ENCODE results near the gene PRKAA1.
A peak's percentile ranks its signal among the peaks of the same experiment; 100 is the strongest.

PRKAA1 gene

GRCh38 chr5:40838086-40838485, 39.9 kb upstream of the PRKAA1 start:
- peaks cover 19% of the 10 kb centered on the region for H3F3A ChIP-seq (ENCODE audit: insufficient read depth)
- H3K4me2 ChIP-seq (ENCODE audit: low read depth, low read length, poor library complexity, severe bottlenecking): no peak overlapping the region
- H3K27ac ChIP-seq (ENCODE audit: low read depth, low read length): no peak overlapping the region
- no peak overlapping the region for H3K9ac ChIP-seq (ENCODE audit: low read length)
- H4K20me1 ChIP-seq (ENCODE audit: low read depth, low read length): peaks cover 8% of the 10 kb centered on the region
- no peaks in the 10 kb centered on the region for H3K9me3 ChIP-seq (ENCODE audit: insufficient read depth, low read length)
- TF ChIP-seq EZH2phosphoT487 (conservative IDR thresholded peaks at IDR 0.05; ENCODE audit: low read length): no peak
- no peak for TF ChIP-seq CTCF (IDR thresholded peaks at IDR 0.05; ENCODE audit: insufficient read depth, low read length, poor library complexity, severe bottlenecking)
- H3K9me2 ChIP-seq (replicated peaks; ENCODE audit: insufficient read depth, low read length): no peaks in the 10 kb centered on the region
- peaks cover 17% of the 10 kb centered on the region for H3K36me3 ChIP-seq (ENCODE audit: low read length)
- no peaks in the 10 kb centered on the region for H3K27me3 ChIP-seq (ENCODE audit: low read length)
- no peak overlapping the region for H3K4me3 ChIP-seq (ENCODE audit: insufficient read depth, low read length, poor library complexity, severe bottlenecking)
- H3K79me2 ChIP-seq (ENCODE audit: insufficient read depth, low read length): peaks cover 19% of the 10 kb centered on the region
- no peak overlapping the region for H2AFZ ChIP-seq (ENCODE audit: low read depth, low read length, severe bottlenecking)

- no peaks in the 10 kb centered on the region for H3K9me3 ChIP-seq (ENCODE audit: insufficient read depth, low read length)
- TF ChIP-seq CTCF (IDR thresholded peaks at IDR 0.05; ENCODE audit: insufficient read depth, low read length, poor library complexity, severe bottlenecking) (no peak), EZH2phosphoT487 (conservative IDR thresholded peaks at IDR 0.05; ENCODE audit: low read length) (no peak)
- peaks cover 43% of the 10 kb centered on the region for H3K36me3 ChIP-seq (ENCODE audit: low read length)
- peaks cover 32% of the 10 kb centered on the region for H4K20me1 ChIP-seq (ENCODE audit: low read depth, low read length)
- H3K9me2 ChIP-seq (replicated peaks; ENCODE audit: insufficient read depth, low read length): no peaks in the 10 kb centered on the region
- H3K4me2 ChIP-seq (ENCODE audit: low read depth, low read length, poor library complexity, severe bottlenecking): peak within 1 kb of the TSS; percentile 90
- peak within 1 kb of the TSS; percentile 99 for H3K9ac ChIP-seq (ENCODE audit: low read length)
- peaks cover 48% of the 10 kb centered on the region for H3F3A ChIP-seq (ENCODE audit: insufficient read depth)
- no peaks in the 10 kb centered on the region for H3K27me3 ChIP-seq (ENCODE audit: low read length)
- H3K27ac ChIP-seq (ENCODE audit: low read depth, low read length): peak within 1 kb of the TSS; percentile 83
- peaks cover 43% of the 10 kb centered on the region for H3K79me2 ChIP-seq (ENCODE audit: insufficient read depth, low read length)
- peak within 1 kb of the TSS; percentile 99 for H3K4me3 ChIP-seq (ENCODE audit: insufficient read depth, low read length, poor library complexity, severe bottlenecking)
- H2AFZ ChIP-seq (ENCODE audit: low read depth, low read length, severe bottlenecking): peak within 1 kb of the TSS; percentile 95
These were observed 36.9 kb upstream of the PRKAA1 start, which contains the start of gene RPL37 for GRCh38 chr5:40834849-40835787. Gene RPL37, minus strand, starts transcription at chr5:40835222. Its CDS starts 37 bp downstream, at chr5:40835185.

DNA sequence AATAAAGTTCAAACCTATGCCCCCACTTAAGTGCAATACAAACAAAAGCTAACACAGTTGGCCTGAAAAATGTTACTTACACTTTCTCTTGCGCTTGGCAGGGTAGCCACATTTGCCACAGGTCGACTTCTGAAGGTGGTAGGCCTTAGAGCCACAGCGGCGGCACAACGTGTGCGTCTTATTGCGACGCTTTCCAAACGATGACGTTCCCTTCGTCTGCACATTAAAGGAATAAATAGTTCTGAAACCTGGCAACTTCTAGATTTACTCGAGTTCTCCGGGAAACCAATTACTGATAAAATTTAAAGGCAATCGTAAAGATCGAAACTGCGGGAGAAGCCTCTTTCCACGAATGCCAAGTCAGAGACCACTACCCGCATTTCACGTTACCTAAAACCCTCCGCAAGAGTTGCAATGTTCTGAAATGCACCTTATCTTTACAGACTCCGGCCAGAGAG, 36.2 kb upstream of the PRKAA1 start:
- H3K27me3 ChIP-seq (ENCODE audit: low read length): no peaks in the 10 kb centered on the region
- peak overlapping the region; percentile 49 for H2AFZ ChIP-seq (ENCODE audit: low read depth, low read length, severe bottlenecking)
- H4K20me1 ChIP-seq (ENCODE audit: low read depth, low read length): peaks cover 32% of the 10 kb centered on the region
- H3K9me2 ChIP-seq (replicated peaks; ENCODE audit: insufficient read depth, low read length): no peaks in the 10 kb centered on the region
- no peak for TF ChIP-seq CTCF (IDR thresholded peaks at IDR 0.05; ENCODE audit: insufficient read depth, low read length, poor library complexity, severe bottlenecking)
- TF ChIP-seq EZH2phosphoT487 (conservative IDR thresholded peaks at IDR 0.05; ENCODE audit: low read length): no peak
- H3K36me3 ChIP-seq (ENCODE audit: low read length): peaks cover 46% of the 10 kb centered on the region
- H3K4me3 ChIP-seq (ENCODE audit: insufficient read depth, low read length, poor library complexity, severe bottlenecking): peak overlapping the region; percentile 99
- H3F3A ChIP-seq (ENCODE audit: insufficient read depth): peaks cover 54% of the 10 kb centered on the region
- no peaks in the 10 kb centered on the region for H3K9me3 ChIP-seq (ENCODE audit: insufficient read depth, low read length)
- H3K79me2 ChIP-seq (ENCODE audit: insufficient read depth, low read length): peaks cover 43% of the 10 kb centered on the region
- H3K4me2 ChIP-seq (ENCODE audit: low read depth, low read length, poor library complexity, severe bottlenecking): peak overlapping the region; percentile 70
- H3K27ac ChIP-seq (ENCODE audit: low read depth, low read length): peak overlapping the region; percentile 83
- peak overlapping the region; percentile 99 for H3K9ac ChIP-seq (ENCODE audit: low read length)

Data from SU-DHL-6 (cell line).